Glutamatergic neuron (in vitro differentiated cells): ENCODE measurements around the gene NSL1. TPM values are rescaled to one million over a fixed set of nuclear protein-coding genes. Genes with fewer than 3 reads are reported as not detected.

ENCODE experiments used
- DNase-seq: peaks from one replicate; pipeline ENCODE4 v3.0.0; 2022
- H3K27ac Mint-ChIP-seq: one replicate; pipeline ENCODE4 v1.8.0; 2020; ENCODE audit warnings: mild to moderate bottlenecking, mixed read lengths, inconsistent platforms; ENCODE audit not compliant: unreplicated experiment
- H3K27me3 Mint-ChIP-seq: one replicate; pipeline ENCODE4 v1.8.0; 2020; ENCODE audit warnings: mild to moderate bottlenecking, moderate library complexity, mixed read lengths, inconsistent platforms; ENCODE audit not compliant: unreplicated experiment
- H3K36me3 Mint-ChIP-seq: one replicate; pipeline ENCODE4 v1.8.0; 2020; ENCODE audit warnings: mild to moderate bottlenecking, mixed read lengths, inconsistent platforms; ENCODE audit not compliant: unreplicated experiment
- H3K4me1 Mint-ChIP-seq: one replicate; pipeline ENCODE4 v1.8.0; 2020; ENCODE audit warnings: mild to moderate bottlenecking, low read depth, mixed read lengths, inconsistent platforms; ENCODE audit not compliant: unreplicated experiment
- H3K4me3 Mint-ChIP-seq: one replicate; pipeline ENCODE4 v1.8.0; 2020; ENCODE audit warnings: mild to moderate bottlenecking, mixed read lengths, inconsistent platforms; ENCODE audit not compliant: unreplicated experiment
- H3K9me3 Mint-ChIP-seq: one replicate; pipeline ENCODE4 v1.8.0; 2020; ENCODE audit warnings: mild to moderate bottlenecking, moderate library complexity, mixed read lengths, inconsistent platforms; ENCODE audit not compliant: unreplicated experiment
- CTCF ChIP-seq: fragments of 200-600 bp; sonication (generic); IDR thresholded peaks from one replicate; pipeline ENCODE4 v1.5.0; 2021; ENCODE audit not compliant: partially characterized antibody, unreplicated experiment
- total RNA-seq: library from RNA; stranded (reverse); fragmentation: NEBNext Ultra II Directional; extraction: Animal tissue kit (Norgen Biotek cat#: 25700); gene quantifications from one replicate; pipeline ENCODE4 v1.2.1, GENCODE V29; 2021; ENCODE audit not compliant: unreplicated experiment

NSL1 gene
- total RNA-seq, 1 donor from 2014 or later: 35.0 TPM

DNA sequence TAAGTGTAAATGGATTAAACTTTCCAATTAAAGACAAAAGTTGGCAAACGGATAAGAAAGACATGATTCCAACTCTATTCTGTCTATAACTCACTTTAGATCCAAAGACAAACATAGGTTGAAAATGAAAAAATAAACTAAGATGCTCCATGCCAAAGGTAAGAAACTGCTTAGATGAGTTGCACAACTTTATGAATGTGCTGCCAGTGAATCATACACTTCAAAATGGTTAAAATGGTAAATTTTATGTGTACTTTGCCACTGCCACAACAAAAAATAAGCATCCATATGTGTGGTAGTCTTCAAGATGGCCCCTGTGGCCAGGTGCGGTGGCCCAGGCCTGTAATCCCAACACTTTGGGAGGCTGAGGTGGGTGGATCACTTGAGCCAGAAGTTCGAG is 45.0 kb downstream of the NSL1 start:
- H3K27ac Mint-ChIP-seq: no peak overlapping the region
- no peaks in the 10 kb centered on the region for H3K27me3 Mint-ChIP-seq
- no peak for DNase-seq
- no peak for TF ChIP-seq CTCF
- peaks cover 8% of the 10 kb centered on the region for H3K36me3 Mint-ChIP-seq
- H3K9me3 Mint-ChIP-seq: no peaks in the 10 kb centered on the region
- peaks cover 1% of the 10 kb centered on the region for H3K4me1 Mint-ChIP-seq
- no peak overlapping the region for H3K4me3 Mint-ChIP-seq

DNA sequence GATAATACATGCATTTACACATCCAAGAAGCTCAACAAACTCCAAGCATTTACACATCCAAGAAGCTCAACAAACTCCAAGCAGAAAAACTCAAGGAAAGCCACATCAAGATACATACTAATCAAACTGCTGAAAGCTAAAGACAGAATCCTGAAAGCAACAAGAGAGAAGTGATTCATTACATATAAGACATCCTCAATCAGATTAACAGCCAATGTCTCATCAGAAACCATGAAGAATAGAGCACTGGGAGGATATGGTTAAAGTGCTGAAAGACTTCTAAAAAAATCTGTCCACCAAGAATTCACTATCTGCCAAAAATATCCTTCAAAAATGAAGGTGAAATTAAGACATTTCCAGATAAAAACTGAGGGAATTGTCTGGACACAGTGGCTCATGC is 46.3 kb downstream of the NSL1 start:
- peaks cover 12% of the 10 kb centered on the region for H3K36me3 Mint-ChIP-seq
- H3K27me3 Mint-ChIP-seq: no peaks in the 10 kb centered on the region
- no peak for TF ChIP-seq CTCF
- DNase-seq: no peak
- H3K27ac Mint-ChIP-seq: no peak overlapping the region
- H3K4me3 Mint-ChIP-seq: no peak overlapping the region
- H3K4me1 Mint-ChIP-seq: peaks cover 1% of the 10 kb centered on the region
- no peaks in the 10 kb centered on the region for H3K9me3 Mint-ChIP-seq

- no peaks in the 10 kb centered on the region for H3K9me3 Mint-ChIP-seq
- H3K36me3 Mint-ChIP-seq: peaks cover 12% of the 10 kb centered on the region
- no peak overlapping the region for H3K4me3 Mint-ChIP-seq
- H3K4me1 Mint-ChIP-seq: no peaks in the 10 kb centered on the region
- TF ChIP-seq CTCF: no peak
- H3K27ac Mint-ChIP-seq: no peak overlapping the region
- H3K27me3 Mint-ChIP-seq: no peaks in the 10 kb centered on the region
- DNase-seq: no peak
Observed at GRCh38 chr1:212743901-212744475, 47.6 kb downstream of the NSL1 start.

DNA sequence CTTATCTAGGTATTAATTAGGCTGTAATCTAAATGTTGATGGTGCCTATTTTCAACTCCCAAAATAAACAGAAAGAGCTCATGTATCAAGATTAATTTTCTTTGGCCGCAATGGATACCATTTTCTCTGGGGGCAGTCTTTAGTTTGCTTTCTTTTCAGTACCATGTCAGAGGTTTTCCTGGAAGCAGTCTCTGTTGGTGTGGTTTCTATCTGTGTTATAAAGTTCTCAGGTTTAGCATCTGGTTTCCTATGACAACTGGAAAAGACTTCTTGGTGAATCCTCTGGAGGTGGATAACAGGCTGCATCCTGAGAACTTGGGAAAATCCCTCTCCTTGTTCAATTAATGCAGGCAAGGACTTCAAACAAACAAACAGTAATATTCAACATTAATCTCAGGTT is 53.2 kb downstream of the NSL1 start:
- Mint-ChIP-seq H3K9me3 (no peaks in the 10 kb centered on the region), H3K27me3 (no peaks in the 10 kb centered on the region), H3K4me1 (no peaks in the 10 kb centered on the region), H3K4me3 (no peak overlapping the region), H3K27ac (no peak overlapping the region), H3K36me3 (peaks cover 4% of the 10 kb centered on the region)
- no peak for TF ChIP-seq CTCF
- DNase-seq: no peak

DNA sequence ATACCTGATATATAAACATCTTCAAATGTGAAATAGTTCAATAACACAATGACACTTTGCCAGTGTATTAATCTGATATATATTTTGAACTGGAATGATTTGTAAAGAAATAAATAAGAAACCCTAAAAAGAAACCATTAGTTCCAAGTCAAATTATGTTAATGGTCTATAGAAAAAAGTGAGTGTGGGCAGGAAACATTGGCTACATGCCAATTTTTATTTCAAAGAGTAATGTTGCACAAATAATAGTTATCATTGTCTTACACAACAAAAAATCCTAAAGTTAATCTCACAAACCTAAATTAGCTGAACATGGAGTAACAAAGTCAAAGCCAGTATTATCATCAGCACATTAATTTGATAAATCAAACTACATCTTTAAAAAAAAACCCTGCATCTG is 54.0 kb downstream of the NSL1 start:
- Mint-ChIP-seq H3K9me3 (no peaks in the 10 kb centered on the region), H3K4me3 (no peak overlapping the region), H3K27me3 (no peaks in the 10 kb centered on the region), H3K27ac (no peak overlapping the region), H3K4me1 (no peaks in the 10 kb centered on the region), H3K36me3 (peaks cover 4% of the 10 kb centered on the region)
- TF ChIP-seq CTCF: no peak
- DNase-seq: no peak
